HTERT RPE-1 (cell line): ENCODE data around the gene ARHGAP12.

Source experiments
- in situ Hi-C: fragments of 300-500 bp; cut with MboI; formaldehyde crosslinking; loops from 4 replicates; pipeline ENCODE4 v1.14.3; 2020; ENCODE audit warnings: low sequenced_read_pairs

ARHGAP12 gene

GRCh38 chr10:31952066-31952465, 23.4 kb upstream of the ARHGAP12 start:
- in situ Hi-C loops = no loop called here

GRCh38 chr10:31949266-31949665, 20.6 kb upstream of the ARHGAP12 start:
- in situ Hi-C loops = no loop called here

GRCh38 chr10:31948021-31948420, 19.4 kb upstream of the ARHGAP12 start:
- in situ Hi-C loops = no loop called here

- in situ Hi-C loops = no loop called here
Observed at GRCh38 chr10:31947144-31947926, 18.7 kb upstream of the ARHGAP12 start.

GRCh38 chr10:31945392-31945791, 16.8 kb upstream of the ARHGAP12 start:
- in situ Hi-C loops = no loop called here

- in situ Hi-C loops = no loop called here
Observed at GRCh38 chr10:31944071-31944433, 15.4 kb upstream of the ARHGAP12 start.

- in situ Hi-C loops = no loop called here
Observed at GRCh38 chr10:31942892-31943291, 14.3 kb upstream of the ARHGAP12 start.

- in situ Hi-C loops = no loop called here
Observed at GRCh38 chr10:31942435-31942834, 13.8 kb upstream of the ARHGAP12 start.

GRCh38 chr10:31940839-31941653, 12.4 kb upstream of the ARHGAP12 start:
- in situ Hi-C loops = no loop called here

- in situ Hi-C loops = no loop called here
Observed at GRCh38 chr10:31939797-31940708, 11.4 kb upstream of the ARHGAP12 start.

- in situ Hi-C loops = no loop called here
Observed at GRCh38 chr10:31937371-31937770, 8.7 kb upstream of the ARHGAP12 start.

GRCh38 chr10:31936933-31937332, 8.3 kb upstream of the ARHGAP12 start:
- in situ Hi-C loops = no loop called here

- in situ Hi-C loops = no loop called here
Observed at GRCh38 chr10:31936086-31936485, 7.5 kb upstream of the ARHGAP12 start.

GRCh38 chr10:31935678-31936077, 7.0 kb upstream of the ARHGAP12 start:
- in situ Hi-C loops = no loop called here

- in situ Hi-C loops = no loop called here
Observed at GRCh38 chr10:31932838-31933237, 4.2 kb upstream of the ARHGAP12 start.

GRCh38 chr10:31930856-31931255, 2.2 kb upstream of the ARHGAP12 start:
- in situ Hi-C loops = no loop called here

GRCh38 chr10:31930023-31930751, 1.6 kb upstream of the ARHGAP12 start:
- in situ Hi-C loops = no loop called here

- in situ Hi-C loops = no loop called here
Observed at GRCh38 chr10:31929261-31930022, 811 bp upstream of the ARHGAP12 start.

- in situ Hi-C loops = no loop called here
Observed at GRCh38 chr10:31927884-31928548, 615 bp downstream of the ARHGAP12 start.
